K562 (cell line): ENCODE measurements around the gene RAI1. TPM values are rescaled to one million over a fixed set of nuclear protein-coding genes. Genes with fewer than 3 reads are reported as not detected.

ENCODE experiments used
- BHLHE40 ChIP-seq: IDR thresholded peaks from 2 replicates; pipeline ENCODE4 v1.6.1; 2011; ENCODE audit warnings: low read length, improper control_type of control experiment
- HNRNPL ChIP-seq: fragments of 200-400 bp; formaldehyde crosslinking; IDR thresholded peaks from 2 replicates; pipeline ENCODE4 v1.6.1; 2017; ENCODE audit warnings: low read depth, mild to moderate bottlenecking, low read length
- HOXB6 ChIP-seq: fragments of 250-450 bp; sonication (Bioruptor Pico); IDR thresholded peaks from 2 replicates; pipeline ENCODE4 v1.5.1; 2022; ENCODE audit warnings: mild to moderate bottlenecking, borderline replicate concordance
- KLF1 ChIP-seq: fragments of 450-650 bp; IDR thresholded peaks from 2 replicates; pipeline ENCODE4 v1.6.1; 2016; ENCODE audit warnings: missing genetic modification characterization, missing compliant biosample characterization
- NCOA2 ChIP-seq, 2 experiments: fragments of 450-650 bp; IDR thresholded peaks; 2 replicates each; pipeline ENCODE4 v1.6.1; 2018; ENCODE audit warnings: mild to moderate bottlenecking in 2 of 2, moderate library complexity in 1 of 2; ENCODE audit not compliant: partially characterized antibody in 2 of 2
- OTX1 ChIP-seq: fragments of 450-650 bp; formaldehyde crosslinking; IDR thresholded peaks from 2 replicates; pipeline ENCODE4 v1.4.0; 2022; ENCODE audit warnings: mild to moderate bottlenecking
- POU5F1 ChIP-seq: fragments of 150-350 bp; IDR thresholded peaks from 2 replicates; pipeline ENCODE4 v1.6.1; 2014; ENCODE audit warnings: borderline replicate concordance, low read length, low read depth, mild to moderate bottlenecking; ENCODE audit not compliant: partially characterized antibody
- ZBTB8A ChIP-seq: fragments of 450-650 bp; IDR thresholded peaks from 2 replicates; pipeline ENCODE4 v1.6.1; 2018; ENCODE audit warnings: mild to moderate bottlenecking, moderate library complexity; ENCODE audit not compliant: partially characterized antibody
- polyA plus RNA-seq, 8 experiments: library from polyadenylated mRNA; depleted of rRNA in 4 of 8; stranded (reverse) in 5 of 8; unstranded in 3 of 8; fragments of >200 nt; fragmentation: Nextera tagmentation in 2 of 8; fragmentation: Illumina TruSeq in 1 of 8; extraction: Ambion mirVana in 2 of 8; extraction: Trizol in 1 of 8; gene quantifications; 2 replicates each; pipeline versions ENCODE4 v1.2.1 to v1.2.3, GENCODE V29; 2011 to 2014; ENCODE audit warnings: inconsistent platforms in 1 of 8, missing spikeins in 1 of 8
- total RNA-seq, 7 experiments: library from RNA; depleted of rRNA in 6 of 7; stranded (reverse); fragments of >200 nt in 6 of 7; fragmentation: Illumina TruSeq in 2 of 7; extraction: Trizol in 2 of 7; gene quantifications; 2 replicates each; pipeline versions ENCODE4 v1.2.1 to v1.2.3, GENCODE V29; 2011 to 2021; ENCODE audit warnings: low replicate concordance in 1 of 7
- TF ChIP-seq, protein P1 (sequence below): fragments of 450-650 bp; IDR thresholded peaks from 2 replicates; pipeline ENCODE4 v1.6.1; 2016; ENCODE audit warnings: low read depth, mild to moderate bottlenecking, moderate library complexity
- TF ChIP-seq, protein P2 (sequence below): fragments of 150-350 bp; conservative IDR thresholded peaks from 2 replicates; pipeline ENCODE4 v1.6.1; 2014; ENCODE audit warnings: low read length
- TF ChIP-seq, protein P3 (sequence below), 2 experiments: fragments of 450-650 bp; IDR thresholded peaks; 2 replicates each; pipeline ENCODE4 v1.6.1; 2016; ENCODE audit warnings: mild to moderate bottlenecking in 2 of 2, borderline replicate concordance in 1 of 2, low read depth in 1 of 2, moderate library complexity in 1 of 2
- TF ChIP-seq, protein P4 (sequence below): fragments of 450-650 bp; IDR thresholded peaks from 2 replicates; pipeline ENCODE4 v1.6.1; 2016; ENCODE audit warnings: borderline replicate concordance

Gene RAI1
- total and polyA plus RNA-seq, 9 of the 15 experiments (the other 6 are each of a cell fraction or from before 2014, with no cell fraction given) = 0.68 to 19.9 (median 5.5) TPM

DNA sequence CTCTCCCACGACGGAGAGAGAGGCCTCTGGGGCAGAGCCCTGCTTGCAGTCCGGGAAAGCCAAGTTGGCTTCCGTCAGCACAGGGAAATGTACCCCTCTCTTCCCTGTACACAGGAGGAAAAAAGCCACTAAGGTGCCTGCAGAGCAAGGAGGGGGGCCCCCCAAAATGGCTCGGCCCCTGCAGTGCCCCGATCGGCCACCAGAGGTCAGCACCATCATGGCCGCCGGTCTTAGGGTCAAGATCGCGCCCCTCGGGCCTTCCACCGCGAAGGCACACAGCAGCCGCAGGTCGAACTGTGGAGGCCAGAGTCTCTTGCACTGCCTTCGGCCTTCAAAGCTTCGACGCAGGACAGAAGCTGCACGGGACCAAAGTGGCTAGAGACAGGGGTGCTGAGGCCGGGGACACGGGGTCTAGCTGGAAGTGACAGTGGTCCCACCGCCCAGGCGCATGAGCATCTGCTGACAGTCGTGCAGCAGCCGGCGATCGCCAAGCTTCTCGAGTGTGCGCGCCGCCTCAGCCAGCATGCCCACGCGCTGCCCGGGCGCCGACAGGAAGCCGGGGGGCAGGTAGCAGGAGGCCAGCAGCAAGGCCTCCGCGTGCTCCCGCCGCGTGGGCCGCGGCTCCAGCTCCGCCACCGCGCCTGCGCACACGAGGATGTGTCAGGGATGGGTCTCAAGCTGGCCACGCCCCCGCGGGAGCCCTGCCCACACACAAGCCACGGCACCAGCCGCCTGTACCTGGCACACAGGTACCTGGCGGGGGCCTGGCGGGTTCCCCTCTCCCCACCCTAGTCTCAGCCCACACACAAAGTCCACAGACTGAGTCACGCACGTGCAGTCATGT lies 131.2 kb downstream of the RAI1 start (continued):
- TF ChIP-seq, protein P1, sequence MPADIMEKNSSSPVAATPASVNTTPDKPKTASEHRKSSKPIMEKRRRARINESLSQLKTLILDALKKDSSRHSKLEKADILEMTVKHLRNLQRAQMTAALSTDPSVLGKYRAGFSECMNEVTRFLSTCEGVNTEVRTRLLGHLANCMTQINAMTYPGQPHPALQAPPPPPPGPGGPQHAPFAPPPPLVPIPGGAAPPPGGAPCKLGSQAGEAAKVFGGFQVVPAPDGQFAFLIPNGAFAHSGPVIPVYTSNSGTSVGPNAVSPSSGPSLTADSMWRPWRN = no peak
- TF ChIP-seq BHLHE40 (no peak), ZBTB8A (no peak), POU5F1 (no peak), OTX1 (CRISPR knock-in tag) (no peak), KLF1 (no peak), NCOA2 (IDR thresholded peaks at IDR 0.05; ENCODE audit: partially characterized antibody in 2 of 2) (no peak), HNRNPL (peak; percentile 78), HOXB6 (CRISPR knock-in tag) (no peak)
- TF ChIP-seq, protein P2, sequence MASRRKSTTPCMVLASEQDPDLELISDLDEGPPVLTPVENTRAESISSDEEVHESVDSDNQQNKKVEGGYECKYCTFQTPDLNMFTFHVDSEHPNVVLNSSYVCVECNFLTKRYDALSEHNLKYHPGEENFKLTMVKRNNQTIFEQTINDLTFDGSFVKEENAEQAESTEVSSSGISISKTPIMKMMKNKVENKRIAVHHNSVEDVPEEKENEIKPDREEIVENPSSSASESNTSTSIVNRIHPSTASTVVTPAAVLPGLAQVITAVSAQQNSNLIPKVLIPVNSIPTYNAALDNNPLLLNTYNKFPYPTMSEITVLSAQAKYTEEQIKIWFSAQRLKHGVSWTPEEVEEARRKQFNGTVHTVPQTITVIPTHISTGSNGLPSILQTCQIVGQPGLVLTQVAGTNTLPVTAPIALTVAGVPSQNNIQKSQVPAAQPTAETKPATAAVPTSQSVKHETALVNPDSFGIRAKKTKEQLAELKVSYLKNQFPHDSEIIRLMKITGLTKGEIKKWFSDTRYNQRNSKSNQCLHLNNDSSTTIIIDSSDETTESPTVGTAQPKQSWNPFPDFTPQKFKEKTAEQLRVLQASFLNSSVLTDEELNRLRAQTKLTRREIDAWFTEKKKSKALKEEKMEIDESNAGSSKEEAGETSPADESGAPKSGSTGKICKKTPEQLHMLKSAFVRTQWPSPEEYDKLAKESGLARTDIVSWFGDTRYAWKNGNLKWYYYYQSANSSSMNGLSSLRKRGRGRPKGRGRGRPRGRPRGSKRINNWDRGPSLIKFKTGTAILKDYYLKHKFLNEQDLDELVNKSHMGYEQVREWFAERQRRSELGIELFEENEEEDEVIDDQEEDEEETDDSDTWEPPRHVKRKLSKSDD = no peak
- TF ChIP-seq, protein P3, sequence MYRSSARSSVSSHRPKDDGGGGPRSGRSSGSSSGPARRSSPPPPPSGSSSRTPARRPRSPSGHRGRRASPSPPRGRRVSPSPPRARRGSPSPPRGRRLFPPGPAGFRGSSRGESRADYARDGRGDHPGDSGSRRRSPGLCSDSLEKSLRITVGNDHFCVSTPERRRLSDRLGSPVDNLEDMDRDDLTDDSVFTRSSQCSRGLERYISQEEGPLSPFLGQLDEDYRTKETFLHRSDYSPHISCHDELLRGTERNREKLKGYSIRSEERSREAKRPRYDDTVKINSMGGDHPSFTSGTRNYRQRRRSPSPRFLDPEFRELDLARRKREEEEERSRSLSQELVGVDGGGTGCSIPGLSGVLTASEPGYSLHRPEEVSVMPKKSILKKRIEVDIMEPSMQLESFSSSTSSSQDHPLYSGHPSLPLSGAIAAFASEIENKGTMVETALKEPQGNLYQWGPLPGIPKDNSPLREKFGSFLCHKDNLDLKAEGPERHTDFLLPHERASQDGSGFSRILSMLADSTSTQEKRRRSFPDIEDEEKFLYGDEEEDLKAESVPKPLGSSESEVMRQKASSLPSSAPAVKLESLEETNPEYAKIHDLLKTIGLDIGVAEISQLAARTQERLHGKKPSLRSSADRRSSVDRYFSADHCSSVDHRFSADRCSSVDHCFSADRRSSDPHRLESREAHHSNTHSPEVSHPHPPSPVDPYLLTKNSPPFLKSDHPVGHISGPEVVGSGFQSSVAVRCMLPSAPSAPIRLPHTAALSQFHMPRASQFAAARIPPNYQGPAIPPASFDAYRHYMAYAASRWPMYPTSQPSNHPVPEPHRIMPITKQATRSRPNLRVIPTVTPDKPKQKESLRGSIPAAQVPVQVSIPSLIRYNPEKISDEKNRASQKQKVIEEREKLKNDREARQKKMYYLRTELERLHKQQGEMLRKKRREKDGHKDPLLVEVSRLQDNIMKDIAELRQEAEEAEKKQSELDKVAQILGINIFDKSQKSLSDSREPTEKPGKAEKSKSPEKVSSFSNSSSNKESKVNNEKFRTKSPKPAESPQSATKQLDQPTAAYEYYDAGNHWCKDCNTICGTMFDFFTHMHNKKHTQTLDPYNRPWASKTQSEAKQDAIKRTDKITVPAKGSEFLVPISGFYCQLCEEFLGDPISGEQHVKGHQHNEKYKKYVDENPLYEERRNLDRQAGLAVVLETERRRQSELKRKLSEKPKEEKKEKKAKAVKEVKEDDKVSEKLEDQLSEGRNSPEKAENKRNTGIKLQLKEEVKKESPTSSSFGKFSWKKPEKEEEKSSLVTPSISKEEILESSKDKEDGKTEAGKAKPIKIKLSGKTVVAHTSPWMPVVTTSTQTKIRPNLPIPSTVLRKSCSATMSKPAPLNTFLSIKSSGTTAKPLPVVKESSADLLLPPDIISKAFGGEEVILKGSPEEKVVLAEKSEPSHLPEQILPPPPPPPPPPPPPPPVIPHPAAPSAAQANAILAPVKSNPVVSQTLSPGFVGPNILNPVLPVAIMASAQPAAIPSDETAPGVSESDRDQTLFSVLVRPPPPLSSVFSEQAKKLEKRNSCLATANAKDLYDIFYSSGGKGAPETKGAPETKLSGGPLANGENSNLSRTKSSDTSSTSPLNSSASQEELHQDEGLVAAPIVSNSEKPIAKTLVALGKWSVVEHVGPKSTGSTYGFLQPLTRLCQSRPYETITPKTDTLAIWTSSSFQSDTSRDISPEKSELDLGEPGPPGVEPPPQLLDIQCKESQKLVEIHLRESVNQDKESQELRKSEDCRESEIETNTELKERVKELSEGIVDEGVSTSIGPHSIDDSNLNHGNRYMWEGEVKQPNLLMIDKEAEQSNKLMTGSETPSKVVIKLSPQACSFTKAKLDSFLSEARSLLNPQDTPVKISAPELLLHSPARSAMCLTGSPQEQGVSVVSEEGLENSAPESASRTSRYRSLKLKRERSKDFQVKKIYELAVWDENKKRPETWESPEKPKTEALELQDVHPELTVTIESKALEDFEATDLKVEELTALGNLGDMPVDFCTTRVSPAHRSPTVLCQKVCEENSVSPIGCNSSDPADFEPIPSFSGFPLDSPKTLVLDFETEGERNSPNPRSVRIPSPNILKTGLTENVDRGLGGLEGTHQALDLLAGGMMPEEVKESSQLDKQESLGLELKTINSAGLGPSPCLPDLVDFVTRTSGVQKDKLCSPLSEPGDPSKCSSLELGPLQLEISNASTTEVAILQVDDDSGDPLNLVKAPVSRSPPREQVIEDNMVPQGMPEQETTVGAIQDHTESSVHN (IDR thresholded peaks at IDR 0.05; ENCODE audit: borderline replicate concordance in 1 of 2, low read depth in 1 of 2) = no peak
- TF ChIP-seq, protein P4, sequence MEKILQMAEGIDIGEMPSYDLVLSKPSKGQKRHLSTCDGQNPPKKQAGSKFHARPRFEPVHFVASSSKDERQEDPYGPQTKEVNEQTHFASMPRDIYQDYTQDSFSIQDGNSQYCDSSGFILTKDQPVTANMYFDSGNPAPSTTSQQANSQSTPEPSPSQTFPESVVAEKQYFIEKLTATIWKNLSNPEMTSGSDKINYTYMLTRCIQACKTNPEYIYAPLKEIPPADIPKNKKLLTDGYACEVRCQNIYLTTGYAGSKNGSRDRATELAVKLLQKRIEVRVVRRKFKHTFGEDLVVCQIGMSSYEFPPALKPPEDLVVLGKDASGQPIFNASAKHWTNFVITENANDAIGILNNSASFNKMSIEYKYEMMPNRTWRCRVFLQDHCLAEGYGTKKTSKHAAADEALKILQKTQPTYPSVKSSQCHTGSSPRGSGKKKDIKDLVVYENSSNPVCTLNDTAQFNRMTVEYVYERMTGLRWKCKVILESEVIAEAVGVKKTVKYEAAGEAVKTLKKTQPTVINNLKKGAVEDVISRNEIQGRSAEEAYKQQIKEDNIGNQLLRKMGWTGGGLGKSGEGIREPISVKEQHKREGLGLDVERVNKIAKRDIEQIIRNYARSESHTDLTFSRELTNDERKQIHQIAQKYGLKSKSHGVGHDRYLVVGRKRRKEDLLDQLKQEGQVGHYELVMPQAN = no peak
